OCI-LY3 (cell line): Measurements from ENCODE around the gene ROR2.

Source experiments
- H2AFZ ChIP-seq: fragments of 200-600, 300-600 bp; shearing (Covaris generic); 2 replicates; pipeline ENCODE4 v1.6.0; 2014; ENCODE audit warnings: antibody characterized with exemption, low read depth, low read length
- H3K27ac ChIP-seq: fragments of 200-600, 300-600 bp; sonication (generic); 2 replicates; pipeline ENCODE4 v1.5.1; 2014; ENCODE audit warnings: mild to moderate bottlenecking, low read length, moderate library complexity, mixed read lengths
- H3K27me3 ChIP-seq: fragments of 200-600, 300-600 bp; sonication (generic); 2 replicates; pipeline ENCODE4 v1.6.1; 2014; ENCODE audit warnings: low read depth, low read length, mixed read lengths
- H3K36me3 ChIP-seq: fragments of 200-600, 300-600 bp; sonication (generic); replicated peaks from 2 replicates; pipeline ENCODE3; 2014; ENCODE audit warnings: low read depth, low read length, mixed read lengths
- H3K4me1 ChIP-seq: fragments of 300-600, 200-600 bp; sonication (generic); 2 replicates; pipeline ENCODE4 v1.6.1; 2014; ENCODE audit warnings: low read length, mixed read lengths
- H3K4me2 ChIP-seq: fragments of 200-600, 300-600 bp; sonication (generic); 2 replicates; pipeline ENCODE4 v1.6.1; 2014; ENCODE audit warnings: low read length, mixed read lengths
- H3K4me3 ChIP-seq: fragments of 300-600, 200-600 bp; sonication (generic); 2 replicates; pipeline ENCODE4 v1.5.1; 2014; ENCODE audit warnings: antibody characterized with exemption, mild to moderate bottlenecking, low read length, moderate library complexity
- H3K79me2 ChIP-seq: fragments of 300-600, 200-600 bp; shearing (Covaris generic); 2 replicates; pipeline ENCODE4 v1.6.1; 2014; ENCODE audit warnings: mild to moderate bottlenecking, low read length, mixed read lengths
- H3K9ac ChIP-seq: fragments of 300-600, 200-600 bp; shearing (Covaris generic); 2 replicates; pipeline ENCODE4 v1.6.0; 2014; ENCODE audit warnings: mild to moderate bottlenecking, low read length, moderate library complexity
- H3K9me3 ChIP-seq: fragments of 200-600, 300-600 bp; shearing (Covaris generic); 2 replicates; pipeline ENCODE4 v1.6.1; 2014; ENCODE audit warnings: low read length, mixed read lengths; ENCODE audit not compliant: insufficient read depth
- H4K20me1 ChIP-seq: fragments of 200-600, 300-600 bp; sonication (generic); 2 replicates; pipeline ENCODE4 v1.6.1; 2016; ENCODE audit warnings: low read length, mixed read lengths; ENCODE audit not compliant: insufficient read depth
- CTCF ChIP-seq: fragments of 200-600, 300-600 bp; sonication (generic); IDR thresholded peaks from 2 replicates; pipeline ENCODE4 v1.5.1; 2014; ENCODE audit warnings: antibody characterized with exemption, low read length, low read depth
- EZH2phosphoT487 ChIP-seq: fragments of 200-600 bp; shearing (Covaris generic); IDR thresholded peaks from 2 replicates; pipeline ENCODE4 v1.6.1; 2018; ENCODE audit warnings: antibody characterized with exemption, mixed run types, low read depth

The ROR2 gene

GRCh38 chr9:91868732-91869391 is 81.2 kb downstream of the ROR2 start:
- Histone ChIP-seq H3K27ac (no peak overlapping the region), H3K36me3 (no peaks in the 10 kb centered on the region), H4K20me1 (no peaks in the 10 kb centered on the region), H3K79me2 (no peaks in the 10 kb centered on the region), H3K9ac (no peak overlapping the region), H3K27me3 (peaks cover 23% of the 10 kb centered on the region), H3K9me3 (no peaks in the 10 kb centered on the region), H3K4me2 (no peak overlapping the region), H2AFZ (no peak overlapping the region), H3K4me3 (no peak overlapping the region), H3K4me1 (no peaks in the 10 kb centered on the region)
- no peak for TF ChIP-seq EZH2phosphoT487
- no peak for TF ChIP-seq CTCF

GRCh38 chr9:91867740-91868139 is 82.3 kb downstream of the ROR2 start:
- H3K36me3 ChIP-seq, result no peaks in the 10 kb centered on the region
- H3K9ac ChIP-seq, result no peak overlapping the region
- no peak overlapping the region for H3K4me3 ChIP-seq
- H3K9me3 ChIP-seq, result no peaks in the 10 kb centered on the region
- no peaks in the 10 kb centered on the region for H3K79me2 ChIP-seq
- H3K4me1 ChIP-seq, result no peaks in the 10 kb centered on the region
- no peaks in the 10 kb centered on the region for H4K20me1 ChIP-seq
- no peak for TF ChIP-seq EZH2phosphoT487
- no peak for TF ChIP-seq CTCF
- H3K27me3 ChIP-seq, result peaks cover 23% of the 10 kb centered on the region
- no peak overlapping the region for H3K4me2 ChIP-seq
- H3K27ac ChIP-seq, result no peak overlapping the region
- H2AFZ ChIP-seq, result no peak overlapping the region

- H4K20me1 ChIP-seq, result no peaks in the 10 kb centered on the region
- H3K9me3 ChIP-seq, result no peaks in the 10 kb centered on the region
- H3K79me2 ChIP-seq, result no peaks in the 10 kb centered on the region
- peaks cover 14% of the 10 kb centered on the region for H3K27me3 ChIP-seq
- H3K27ac ChIP-seq, result no peak overlapping the region
- H2AFZ ChIP-seq, result no peak overlapping the region
- H3K4me3 ChIP-seq, result no peak overlapping the region
- no peak for TF ChIP-seq EZH2phosphoT487
- no peak for TF ChIP-seq CTCF
- H3K4me1 ChIP-seq, result no peaks in the 10 kb centered on the region
- H3K9ac ChIP-seq, result no peak overlapping the region
- H3K36me3 ChIP-seq, result no peaks in the 10 kb centered on the region
- H3K4me2 ChIP-seq, result no peak overlapping the region
These were observed 85.0 kb downstream of the ROR2 start for GRCh38 chr9:91865041-91865440.

GRCh38 chr9:91864380-91864779 is 85.6 kb downstream of the ROR2 start:
- Histone ChIP-seq H3K79me2 (no peaks in the 10 kb centered on the region), H3K9ac (no peak overlapping the region), H4K20me1 (no peaks in the 10 kb centered on the region), H3K4me3 (no peak overlapping the region), H3K27me3 (peaks cover 14% of the 10 kb centered on the region), H3K36me3 (no peaks in the 10 kb centered on the region), H3K9me3 (no peaks in the 10 kb centered on the region), H3K4me2 (no peak overlapping the region), H2AFZ (no peak overlapping the region), H3K4me1 (no peaks in the 10 kb centered on the region), H3K27ac (no peak overlapping the region)
- TF ChIP-seq EZH2phosphoT487, result no peak
- no peak for TF ChIP-seq CTCF
